Measurements from ENCODE around the gene AP5Z1.

DNA sequence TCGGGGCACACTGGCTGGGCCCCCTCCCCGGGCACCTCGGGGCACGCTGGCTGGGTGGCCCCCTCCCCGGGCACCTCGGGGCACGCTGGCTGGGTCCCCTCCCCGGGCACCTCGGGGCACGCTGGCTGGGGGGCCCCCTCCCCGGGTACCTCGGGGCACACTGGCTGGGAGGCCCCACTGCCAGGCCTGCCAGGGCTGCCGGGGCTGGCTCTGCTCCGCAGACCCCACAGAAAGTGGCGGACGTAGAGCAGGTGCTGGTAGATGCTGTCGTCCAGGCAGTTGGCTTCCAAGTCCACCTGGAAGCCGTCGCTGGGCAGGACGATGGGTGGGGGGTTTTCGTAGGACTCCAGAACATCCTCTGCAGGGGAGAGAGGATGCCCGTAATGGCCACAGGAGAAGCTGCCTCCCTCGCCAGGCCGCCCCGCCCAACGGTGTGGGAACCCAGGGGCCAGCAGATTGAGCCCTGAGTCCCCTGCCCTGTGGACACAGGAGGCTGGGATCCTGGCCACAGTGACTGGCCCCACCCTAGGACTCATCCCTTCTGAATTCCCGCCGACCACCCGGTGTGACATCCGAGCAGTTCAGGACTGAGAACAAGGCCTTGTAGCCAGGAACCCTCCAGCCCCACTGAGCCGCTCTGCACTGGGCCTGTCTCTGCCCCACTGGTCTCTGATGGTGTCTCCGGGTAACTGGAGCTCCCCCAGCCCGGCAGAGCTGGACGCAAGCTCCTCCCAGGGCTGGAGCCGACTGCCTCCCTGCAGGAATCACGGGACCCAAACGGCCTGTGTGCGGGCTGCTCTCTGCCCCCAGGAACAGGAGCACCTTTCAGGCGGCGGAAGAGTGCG is 28.2 kb downstream of the AP5Z1 start:
- TF ChIP-seq, protein P1, sequence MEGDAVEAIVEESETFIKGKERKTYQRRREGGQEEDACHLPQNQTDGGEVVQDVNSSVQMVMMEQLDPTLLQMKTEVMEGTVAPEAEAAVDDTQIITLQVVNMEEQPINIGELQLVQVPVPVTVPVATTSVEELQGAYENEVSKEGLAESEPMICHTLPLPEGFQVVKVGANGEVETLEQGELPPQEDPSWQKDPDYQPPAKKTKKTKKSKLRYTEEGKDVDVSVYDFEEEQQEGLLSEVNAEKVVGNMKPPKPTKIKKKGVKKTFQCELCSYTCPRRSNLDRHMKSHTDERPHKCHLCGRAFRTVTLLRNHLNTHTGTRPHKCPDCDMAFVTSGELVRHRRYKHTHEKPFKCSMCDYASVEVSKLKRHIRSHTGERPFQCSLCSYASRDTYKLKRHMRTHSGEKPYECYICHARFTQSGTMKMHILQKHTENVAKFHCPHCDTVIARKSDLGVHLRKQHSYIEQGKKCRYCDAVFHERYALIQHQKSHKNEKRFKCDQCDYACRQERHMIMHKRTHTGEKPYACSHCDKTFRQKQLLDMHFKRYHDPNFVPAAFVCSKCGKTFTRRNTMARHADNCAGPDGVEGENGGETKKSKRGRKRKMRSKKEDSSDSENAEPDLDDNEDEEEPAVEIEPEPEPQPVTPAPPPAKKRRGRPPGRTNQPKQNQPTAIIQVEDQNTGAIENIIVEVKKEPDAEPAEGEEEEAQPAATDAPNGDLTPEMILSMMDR (conservative IDR thresholded peaks at IDR 0.05 in 1 of 2, IDR thresholded peaks at IDR 0.05 in 1 of 2; ENCODE audit: low read depth in 1 of 2, low read length in 2 of 2): no peak
- no peak for TF ChIP-seq EZH2 (IDR thresholded peaks at IDR 0.05; ENCODE audit: low read length, missing control alignments)
